Neural cell (in vitro differentiated cells): Measurements from ENCODE around the gene POU3F1. TPM values are rescaled to one million over a fixed set of nuclear protein-coding genes. Genes with fewer than 3 reads are reported as not detected.

Experiments used
- H2AFZ ChIP-seq: fragments of 200-600, 300-800 bp; sonication (generic), shearing (Covaris generic); 2 replicates; pipeline ENCODE4 v1.6.0; 2014; ENCODE audit warnings: low read depth, mild to moderate bottlenecking, antibody characterized with exemption, low read length, moderate library complexity
- H3F3A ChIP-seq: fragments of 200-600 bp; shearing (Covaris generic); 2 replicates; pipeline ENCODE4 v1.6.1; 2016; ENCODE audit warnings: mild to moderate bottlenecking, moderate library complexity, mixed read lengths, antibody characterized with exemption, low read length; ENCODE audit not compliant: insufficient read depth, poor library complexity, severe bottlenecking
- H3K27ac ChIP-seq: fragments of 200-600, 300-800 bp; sonication (generic), shearing (Covaris generic); 2 replicates; pipeline ENCODE4 v1.5.1; 2014; ENCODE audit warnings: mild to moderate bottlenecking, low read length, moderate library complexity
- H3K27me3 ChIP-seq: fragments of 300-800, 200-600 bp; sonication (generic), shearing (Covaris generic); 2 replicates; pipeline ENCODE4 v1.6.0; 2014; ENCODE audit warnings: mild to moderate bottlenecking, low read depth, low read length, moderate library complexity; ENCODE audit not compliant: insufficient read depth
- H3K36me3 ChIP-seq: fragments of 300-800, 200-600 bp; sonication (generic), shearing (Covaris generic); 2 replicates; pipeline ENCODE4 v1.5.1; 2014; ENCODE audit warnings: mild to moderate bottlenecking, antibody characterized with exemption, low read length, moderate library complexity; ENCODE audit not compliant: insufficient read depth
- H3K4me2 ChIP-seq: fragments of 300-800, 200-600 bp; sonication (generic), shearing (Covaris generic); 2 replicates; pipeline ENCODE4 v1.6.0; 2014; ENCODE audit warnings: mild to moderate bottlenecking, low read length
- H3K4me3 ChIP-seq: fragments of 300-800, 200-600 bp; sonication (generic), shearing (Covaris generic); 2 replicates; pipeline ENCODE4 v1.5.1; 2014; ENCODE audit warnings: mild to moderate bottlenecking, low read length, moderate library complexity
- H3K79me2 ChIP-seq: fragments of 200-600 bp; shearing (Covaris generic); replicated peaks from 2 replicates; pipeline ENCODE4 v1.6.0; 2014; ENCODE audit warnings: mild to moderate bottlenecking, low read length, moderate library complexity; ENCODE audit not compliant: insufficient read depth
- H3K9ac ChIP-seq: fragments of 300-800, 200-600 bp; sonication (generic), shearing (Covaris generic); 2 replicates; pipeline ENCODE4 v1.6.1; 2016; ENCODE audit warnings: mild to moderate bottlenecking, low read length, mixed read lengths
- H3K9me2 ChIP-seq: fragments of 200-600 bp; shearing (Covaris generic); 2 replicates; pipeline ENCODE4 v1.6.1; 2016; ENCODE audit warnings: mild to moderate bottlenecking, low read length, mixed read lengths; ENCODE audit not compliant: insufficient read depth
- H3K9me3 ChIP-seq: fragments of 200-600, 300-800 bp; sonication (generic), shearing (Covaris generic); 2 replicates; pipeline ENCODE4 v1.6.1; 2016; ENCODE audit warnings: mild to moderate bottlenecking, mixed run types, low read length, moderate library complexity, mixed read lengths
- H4K20me1 ChIP-seq: fragments of 200-600 bp; shearing (Covaris generic); 2 replicates; pipeline ENCODE4 v1.6.1; 2016; ENCODE audit warnings: mild to moderate bottlenecking, mixed run types; ENCODE audit not compliant: insufficient read depth
- MXI1 ChIP-seq: fragments of 450-650 bp; conservative IDR thresholded peaks from 2 replicates; pipeline ENCODE4 v1.6.1; 2014; ENCODE audit warnings: antibody characterized with exemption, mild to moderate bottlenecking; ENCODE audit not compliant: poor library complexity, severe bottlenecking
- POLR2AphosphoS5 ChIP-seq: IDR thresholded peaks from 2 replicates; pipeline ENCODE4 v1.6.1; 2012
- SMC3 ChIP-seq: fragments of 450-650 bp; conservative IDR thresholded peaks from 2 replicates; pipeline ENCODE4 v1.6.1; 2014; ENCODE audit warnings: antibody characterized with exemption, mild to moderate bottlenecking, moderate library complexity; ENCODE audit not compliant: poor library complexity
- TAF1 ChIP-seq: IDR thresholded peaks from 2 replicates; pipeline ENCODE4 v1.6.1; 2012; ENCODE audit warnings: low read depth
- polyA plus RNA-seq: library from polyadenylated mRNA; depleted of rRNA; stranded (reverse); fragments of >200 nt; gene quantifications from 2 replicates; pipeline ENCODE4 v1.2.3, GENCODE V29; 2014
- TF ChIP-seq, protein P1 (sequence below): IDR thresholded peaks from 2 replicates; pipeline ENCODE4 v1.6.1; 2012; ENCODE audit warnings: borderline replicate concordance

Gene POU3F1
- polyA plus RNA-seq, 1 donor from 2014 or later, result 3.1 TPM

DNA sequence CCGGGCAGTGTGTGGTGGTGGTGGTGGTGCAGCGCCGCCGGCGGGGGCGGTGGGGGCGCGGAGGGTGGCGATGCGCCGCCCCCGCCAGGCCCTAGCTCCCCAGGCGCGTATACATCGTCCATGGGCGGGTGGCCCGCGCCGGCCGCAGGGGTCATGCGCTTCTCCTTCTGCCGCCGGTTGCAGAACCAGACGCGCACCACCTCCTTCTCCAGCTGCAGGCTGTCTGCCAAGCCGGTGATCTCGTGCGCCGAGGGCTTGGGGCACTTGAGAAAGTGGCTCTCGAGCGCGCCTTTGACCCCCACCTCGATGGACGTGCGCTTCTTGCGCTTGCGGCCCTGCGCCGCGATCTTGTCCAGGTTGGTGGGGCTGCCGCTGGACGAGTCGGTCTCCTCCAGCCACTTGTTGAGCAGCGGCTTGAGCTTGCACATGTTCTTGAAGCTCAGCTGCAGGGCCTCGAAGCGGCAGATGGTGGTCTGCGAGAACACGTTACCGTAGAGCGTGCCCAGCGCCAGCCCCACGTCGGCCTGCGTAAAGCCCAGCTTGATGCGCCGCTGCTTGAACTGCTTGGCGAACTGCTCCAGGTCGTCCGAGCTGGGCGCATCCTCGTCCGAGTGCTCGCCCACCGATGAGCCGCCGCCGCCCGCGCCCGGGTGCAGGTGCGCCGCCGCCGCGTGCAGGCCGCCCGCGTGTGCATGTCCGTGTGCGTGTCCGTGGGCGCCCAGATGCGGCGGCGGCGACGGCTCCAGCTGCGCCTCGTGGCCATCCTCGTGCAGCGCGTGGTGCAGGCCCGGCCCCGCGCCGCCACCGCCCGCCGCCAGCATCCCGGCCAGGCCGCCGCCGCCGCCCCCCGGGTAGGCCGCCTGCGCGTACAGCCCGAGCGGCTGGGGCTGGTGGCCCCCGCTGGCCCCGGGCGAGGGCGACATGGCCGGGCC is 926 bp downstream of the POU3F1 start:
- Histone ChIP-seq H2AFZ (no peak overlapping the region), H3K79me2 (peaks cover 29% of the 10 kb centered on the region), H3K27me3 (peaks cover 39% of the 10 kb centered on the region), H3K9ac (peak overlapping the region; percentile 58), H4K20me1 (peaks cover 20% of the 10 kb centered on the region), H3F3A (no peaks in the 10 kb centered on the region), H3K36me3 (no peaks in the 10 kb centered on the region), H3K4me3 (peak overlapping the region; percentile 73), H3K9me3 (no peaks in the 10 kb centered on the region), H3K4me2 (peak overlapping the region; percentile 59), H3K9me2 (no peaks in the 10 kb centered on the region), H3K27ac (no peak overlapping the region)
- no peak for TF ChIP-seq POLR2AphosphoS5
- peak; percentile 52 for TF ChIP-seq MXI1
- TF ChIP-seq TAF1, result no peak

DNA sequence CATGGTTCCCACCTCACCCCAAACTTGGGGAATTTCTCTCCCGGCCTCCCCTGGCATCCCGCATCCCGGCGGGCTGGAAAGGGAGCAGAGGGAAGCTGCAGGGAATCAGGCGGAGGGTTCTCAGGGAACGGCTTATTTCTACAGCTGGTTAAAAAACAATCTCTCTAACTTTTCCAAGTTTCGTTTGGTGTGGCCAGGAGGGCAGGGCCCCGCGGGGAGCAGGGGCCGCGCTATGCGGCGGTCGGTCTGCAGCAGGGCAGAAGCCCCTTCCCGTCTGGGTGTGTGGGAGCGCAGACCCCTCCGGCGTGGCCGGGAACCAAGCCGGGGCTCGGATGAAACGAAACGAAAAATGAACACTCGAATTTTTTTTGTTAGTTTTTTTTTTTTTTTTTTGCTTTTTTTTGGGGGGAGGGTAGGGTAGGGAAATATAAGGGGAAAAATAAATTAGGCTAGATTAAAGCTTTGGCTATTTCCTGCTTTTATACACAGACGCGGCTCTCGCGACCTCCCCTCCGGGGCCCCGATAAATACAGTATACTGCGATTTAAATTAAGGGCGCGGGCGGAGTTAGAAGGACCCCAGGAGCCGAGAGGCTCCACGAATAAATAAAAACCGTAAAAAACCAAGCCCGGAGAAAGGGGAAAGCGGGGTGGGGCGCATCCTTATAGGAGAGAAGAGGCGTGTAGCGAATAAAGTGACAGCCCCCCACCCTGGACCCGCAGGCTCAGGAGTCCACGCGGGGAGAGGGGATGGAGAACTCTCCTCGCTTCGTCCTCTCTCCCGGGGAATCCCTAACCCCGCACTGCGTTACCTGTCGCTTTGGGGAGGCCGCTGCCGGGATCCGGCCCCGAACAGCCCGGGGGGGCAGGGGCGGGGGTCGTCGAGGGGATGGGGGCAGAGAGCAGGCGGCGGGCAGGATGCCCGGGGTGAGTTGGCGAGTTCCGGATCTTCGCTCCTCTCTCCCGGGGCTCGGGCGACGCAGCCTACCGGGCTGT is 2.1 kb downstream of the POU3F1 start:
- H4K20me1 ChIP-seq, result peaks cover 20% of the 10 kb centered on the region

More for the DNA sequence above, 2.1 kb downstream of the POU3F1 start:
- Histone ChIP-seq H3K36me3 (no peaks in the 10 kb centered on the region), H3K9ac (peak overlapping the region; percentile 58), H2AFZ (no peak overlapping the region), H3F3A (no peaks in the 10 kb centered on the region), H3K9me2 (no peaks in the 10 kb centered on the region), H3K4me2 (peak overlapping the region; percentile 69), H3K4me3 (peak overlapping the region; percentile 73), H3K27ac (no peak overlapping the region), H3K9me3 (no peaks in the 10 kb centered on the region), H3K27me3 (peaks cover 39% of the 10 kb centered on the region), H3K79me2 (peaks cover 29% of the 10 kb centered on the region)
- TF ChIP-seq POLR2AphosphoS5 (peak; percentile 84), SMC3 (peak; percentile 14)
- TF ChIP-seq, protein P1, sequence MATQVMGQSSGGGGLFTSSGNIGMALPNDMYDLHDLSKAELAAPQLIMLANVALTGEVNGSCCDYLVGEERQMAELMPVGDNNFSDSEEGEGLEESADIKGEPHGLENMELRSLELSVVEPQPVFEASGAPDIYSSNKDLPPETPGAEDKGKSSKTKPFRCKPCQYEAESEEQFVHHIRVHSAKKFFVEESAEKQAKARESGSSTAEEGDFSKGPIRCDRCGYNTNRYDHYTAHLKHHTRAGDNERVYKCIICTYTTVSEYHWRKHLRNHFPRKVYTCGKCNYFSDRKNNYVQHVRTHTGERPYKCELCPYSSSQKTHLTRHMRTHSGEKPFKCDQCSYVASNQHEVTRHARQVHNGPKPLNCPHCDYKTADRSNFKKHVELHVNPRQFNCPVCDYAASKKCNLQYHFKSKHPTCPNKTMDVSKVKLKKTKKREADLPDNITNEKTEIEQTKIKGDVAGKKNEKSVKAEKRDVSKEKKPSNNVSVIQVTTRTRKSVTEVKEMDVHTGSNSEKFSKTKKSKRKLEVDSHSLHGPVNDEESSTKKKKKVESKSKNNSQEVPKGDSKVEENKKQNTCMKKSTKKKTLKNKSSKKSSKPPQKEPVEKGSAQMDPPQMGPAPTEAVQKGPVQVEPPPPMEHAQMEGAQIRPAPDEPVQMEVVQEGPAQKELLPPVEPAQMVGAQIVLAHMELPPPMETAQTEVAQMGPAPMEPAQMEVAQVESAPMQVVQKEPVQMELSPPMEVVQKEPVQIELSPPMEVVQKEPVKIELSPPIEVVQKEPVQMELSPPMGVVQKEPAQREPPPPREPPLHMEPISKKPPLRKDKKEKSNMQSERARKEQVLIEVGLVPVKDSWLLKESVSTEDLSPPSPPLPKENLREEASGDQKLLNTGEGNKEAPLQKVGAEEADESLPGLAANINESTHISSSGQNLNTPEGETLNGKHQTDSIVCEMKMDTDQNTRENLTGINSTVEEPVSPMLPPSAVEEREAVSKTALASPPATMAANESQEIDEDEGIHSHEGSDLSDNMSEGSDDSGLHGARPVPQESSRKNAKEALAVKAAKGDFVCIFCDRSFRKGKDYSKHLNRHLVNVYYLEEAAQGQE, result no peak
